Measurements from ENCODE around the gene TEAD1.

TEAD1 gene

DNA sequence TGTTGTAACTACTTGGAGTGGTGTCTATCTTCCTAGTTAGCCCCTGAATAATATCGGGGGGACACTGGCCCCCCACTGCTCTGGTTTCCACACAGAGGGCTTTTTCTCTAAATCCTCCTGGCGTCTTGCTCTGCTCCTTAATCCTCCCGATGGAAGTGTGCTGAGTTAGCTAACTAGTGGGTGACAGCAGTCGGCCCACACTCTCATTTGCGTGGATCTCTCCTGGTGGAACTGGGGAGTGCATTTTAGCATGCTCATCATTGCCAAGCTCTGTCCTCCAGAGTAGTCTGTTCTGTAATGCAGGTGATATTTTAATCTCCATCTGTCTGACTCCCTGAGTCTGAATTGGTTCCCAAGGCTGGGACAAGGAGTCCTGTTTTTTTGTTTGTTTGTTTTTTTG, 288.8 kb downstream of the TEAD1 start:
- no peak for DNase-seq

DNA sequence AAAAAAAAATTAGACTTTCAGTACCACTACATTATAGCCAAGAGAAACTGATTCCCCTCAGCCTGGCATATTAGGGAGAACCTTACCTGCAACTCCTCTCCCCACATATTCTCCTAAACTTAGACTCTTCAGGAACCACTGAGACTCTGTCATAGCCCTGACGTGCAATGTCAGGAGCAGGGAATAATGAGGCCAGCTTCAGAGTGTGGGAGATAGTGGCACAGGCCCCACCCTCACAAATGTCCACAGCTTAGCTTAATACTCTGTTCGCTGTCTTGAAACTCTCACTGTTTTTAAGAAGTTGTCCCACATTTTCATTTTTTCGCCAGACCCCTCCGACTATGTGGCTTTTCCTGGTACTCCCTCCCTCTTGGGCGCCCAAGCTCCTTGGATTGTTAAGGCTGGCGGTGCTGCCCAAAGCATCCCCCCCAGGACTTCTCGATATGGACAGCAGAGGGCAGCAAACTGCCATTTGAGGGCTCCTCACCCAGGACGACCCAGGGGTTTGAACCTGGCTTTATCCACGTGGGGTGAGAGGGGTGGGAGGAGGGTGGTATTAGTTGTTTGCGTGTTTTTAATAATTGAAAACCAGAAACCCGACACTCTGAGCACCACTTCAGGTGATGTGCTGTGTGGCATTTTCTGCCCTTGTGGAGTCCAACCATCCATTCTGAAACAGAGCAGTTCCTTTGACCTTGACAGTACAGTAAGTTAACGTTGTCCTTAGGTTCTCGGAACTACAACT, 289.7 kb downstream of the TEAD1 start:
- DNase-seq: peak; percentile 77

DNA sequence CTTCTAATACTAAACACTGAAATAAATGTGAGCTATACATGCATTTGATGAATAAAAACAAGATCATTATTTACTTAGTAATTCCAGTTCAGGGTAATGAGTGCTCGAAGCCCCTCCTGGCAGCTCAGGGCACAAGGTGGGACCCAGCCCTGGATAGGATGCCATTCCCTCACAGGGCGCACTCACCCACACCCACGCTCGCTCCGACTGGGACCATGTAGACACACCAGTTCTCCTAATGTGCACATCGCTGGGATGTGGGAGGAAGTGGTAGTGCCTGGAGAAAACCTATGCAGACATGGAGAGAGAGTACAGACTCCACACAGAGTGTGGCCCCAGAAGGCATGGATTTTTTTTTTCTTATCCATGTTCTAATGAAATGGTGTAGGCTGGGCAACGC, 290.4 kb downstream of the TEAD1 start:
- no peak for DNase-seq

DNA sequence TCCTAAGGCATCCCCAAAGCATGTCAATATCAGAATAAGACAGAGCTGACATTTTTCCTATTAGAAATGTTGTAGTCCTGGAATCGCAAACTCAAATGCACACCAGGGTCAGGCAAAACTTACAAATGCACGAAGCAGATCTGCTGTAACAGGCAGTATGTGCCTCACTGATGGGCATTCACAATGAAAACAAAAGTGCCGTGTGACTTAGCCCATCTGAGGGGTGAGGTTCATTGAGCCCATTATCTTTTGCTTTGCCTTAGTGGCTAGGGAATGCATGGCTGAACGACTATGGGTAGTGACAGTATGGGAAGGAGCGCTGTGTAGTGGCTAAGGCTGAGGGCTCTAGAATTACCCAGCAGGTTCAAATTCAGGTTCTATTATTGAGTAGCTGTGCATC, 291.8 kb downstream of the TEAD1 start:
- DNase-seq: no peak

DNA sequence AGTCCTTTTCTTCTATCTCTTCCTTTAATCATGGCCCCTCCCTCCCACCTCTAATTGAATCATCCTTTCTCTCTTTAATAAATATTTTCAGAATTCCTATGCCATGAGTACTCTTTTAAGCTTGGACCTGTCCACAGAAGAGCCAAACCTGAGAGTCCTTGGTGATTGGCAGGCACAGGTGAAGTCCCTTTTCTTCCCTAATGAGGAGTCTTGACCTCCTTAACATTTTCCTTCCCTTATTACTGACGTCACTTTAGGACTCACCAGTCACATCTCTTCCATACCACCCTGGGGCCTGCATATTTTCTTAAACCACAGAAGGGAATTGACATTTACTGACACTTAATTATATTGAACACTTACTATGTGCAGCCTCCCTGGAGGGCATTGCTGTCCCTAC, 293.9 kb downstream of the TEAD1 start:
- no peak for DNase-seq

DNA sequence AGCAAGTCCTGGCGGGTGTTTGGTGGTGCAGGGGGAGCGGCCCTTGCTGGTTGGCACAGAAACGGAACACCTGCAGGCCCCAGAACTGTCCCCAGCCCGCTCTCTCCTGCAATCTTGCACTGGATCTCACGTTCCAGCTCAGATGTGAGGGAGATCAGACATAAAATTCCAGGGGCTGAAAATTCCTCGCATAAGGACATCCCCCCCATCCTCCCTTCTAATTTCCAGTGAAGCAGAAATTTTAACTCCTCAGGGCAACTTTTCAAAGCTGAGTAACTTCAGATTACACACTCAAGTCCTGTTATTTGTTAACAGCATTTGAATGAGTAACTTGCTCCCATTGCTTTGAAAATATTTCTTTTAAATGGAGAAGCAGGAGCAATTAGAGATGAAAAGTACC, 294.6 kb downstream of the TEAD1 start:
- no peak for DNase-seq

DNA sequence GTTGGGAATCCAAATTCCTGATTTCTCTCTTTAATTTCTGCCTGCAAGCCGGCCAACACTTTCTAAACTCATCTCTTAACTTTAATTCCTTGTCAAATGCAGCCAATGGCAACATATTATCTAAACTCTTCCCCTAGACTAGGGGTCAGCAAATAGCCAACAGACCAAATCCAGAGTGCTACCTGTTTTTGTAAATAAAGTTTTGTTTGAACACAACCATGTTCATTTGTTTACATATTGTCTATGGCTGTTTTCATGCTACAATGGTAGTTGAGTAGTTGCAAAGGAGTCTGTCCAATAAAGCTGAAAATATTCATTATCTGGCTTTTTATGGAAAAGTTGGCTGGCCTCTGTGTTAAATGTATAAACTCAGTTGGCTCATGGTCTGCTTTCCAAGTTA, 297.7 kb downstream of the TEAD1 start:
- no peak for DNase-seq

DNA sequence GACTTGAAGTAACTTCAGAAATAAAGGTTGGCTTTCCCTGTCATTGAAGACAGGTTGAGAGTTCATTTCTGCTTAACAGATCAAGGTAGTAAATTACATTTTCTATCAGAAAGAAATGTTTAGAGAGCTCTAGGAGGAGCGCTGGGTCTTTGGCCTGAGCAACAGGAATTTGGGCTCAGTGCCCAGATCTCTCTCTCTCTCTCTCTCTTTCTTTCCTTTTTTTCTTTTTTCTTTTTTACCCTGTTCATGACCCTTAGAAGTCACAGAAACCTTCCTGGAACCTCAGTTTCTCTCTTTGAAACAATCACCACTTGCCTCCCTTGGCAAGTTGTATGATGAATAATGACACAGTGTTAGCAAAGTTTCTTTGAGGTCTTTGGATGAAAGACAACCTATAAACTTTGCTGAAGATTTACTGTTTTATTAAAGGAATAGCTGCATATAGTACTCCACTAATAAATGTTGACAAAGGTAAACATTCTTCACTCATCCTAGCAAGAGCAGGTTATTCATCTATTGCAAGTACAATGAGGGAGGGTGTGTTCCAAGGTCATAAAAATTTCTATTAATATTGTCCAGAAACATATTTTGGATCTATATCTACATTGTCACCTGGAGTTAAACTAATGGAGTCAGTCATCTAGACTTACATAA, 299.4 kb downstream of the TEAD1 start:
- DNase-seq: no peak

DNA sequence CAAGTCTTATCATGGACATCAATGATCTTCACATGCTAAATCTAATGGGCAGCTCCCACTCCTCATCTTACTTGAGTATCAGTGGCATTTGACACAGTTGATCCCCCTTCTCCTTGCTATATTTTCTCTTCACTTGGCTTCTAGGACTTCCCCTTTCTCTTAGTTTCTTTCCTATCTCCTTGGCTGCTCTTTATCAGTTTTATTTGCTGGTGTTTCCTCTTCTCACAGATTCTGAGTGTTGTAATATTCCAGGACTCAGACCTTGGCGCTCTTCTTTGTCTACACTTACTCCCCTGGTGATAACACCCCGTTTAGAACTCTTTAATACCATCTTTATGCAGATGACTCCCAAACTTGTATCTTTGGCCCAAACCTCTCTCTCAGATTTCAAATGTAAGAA, 301.0 kb downstream of the TEAD1 start:
- DNase-seq: peak; percentile 62

DNA sequence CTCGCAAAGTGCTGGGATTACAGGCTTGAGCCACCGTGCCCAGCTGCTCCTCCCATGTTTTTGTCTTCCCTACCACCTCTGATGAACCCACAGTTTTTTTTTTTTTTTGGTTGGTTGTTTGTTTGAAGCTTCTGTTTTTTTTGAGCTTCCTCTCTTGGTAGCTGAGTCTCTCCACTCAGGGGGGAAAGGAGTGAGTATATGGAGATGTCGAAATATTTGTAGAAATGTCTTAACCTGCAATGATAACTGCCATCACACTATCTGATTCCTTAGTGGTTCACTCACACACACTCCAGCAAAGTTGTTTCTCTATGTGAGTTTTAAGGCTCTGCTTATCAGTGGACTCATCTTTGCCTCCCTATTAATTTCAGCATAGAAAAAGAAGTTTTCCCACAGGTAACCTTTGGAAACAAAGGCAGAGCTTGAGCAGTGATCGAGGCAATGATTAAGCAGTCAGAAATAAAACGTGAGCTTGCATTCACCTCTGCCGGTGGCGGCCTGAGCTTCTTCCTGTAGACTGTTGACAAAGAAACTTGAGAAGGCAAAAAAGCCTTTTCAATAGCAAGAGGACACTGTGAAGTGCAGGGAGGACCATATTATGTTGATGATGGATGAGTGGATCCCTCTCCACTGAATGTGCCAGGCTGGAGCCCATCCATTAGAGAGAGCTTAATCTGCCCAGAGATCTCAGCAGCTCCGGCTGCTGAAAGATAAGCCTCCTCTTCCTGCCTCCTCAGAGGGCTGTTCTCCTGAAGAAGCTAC, 305.9 kb downstream of the TEAD1 start:
- DNase-seq: peak; percentile 77

DNA sequence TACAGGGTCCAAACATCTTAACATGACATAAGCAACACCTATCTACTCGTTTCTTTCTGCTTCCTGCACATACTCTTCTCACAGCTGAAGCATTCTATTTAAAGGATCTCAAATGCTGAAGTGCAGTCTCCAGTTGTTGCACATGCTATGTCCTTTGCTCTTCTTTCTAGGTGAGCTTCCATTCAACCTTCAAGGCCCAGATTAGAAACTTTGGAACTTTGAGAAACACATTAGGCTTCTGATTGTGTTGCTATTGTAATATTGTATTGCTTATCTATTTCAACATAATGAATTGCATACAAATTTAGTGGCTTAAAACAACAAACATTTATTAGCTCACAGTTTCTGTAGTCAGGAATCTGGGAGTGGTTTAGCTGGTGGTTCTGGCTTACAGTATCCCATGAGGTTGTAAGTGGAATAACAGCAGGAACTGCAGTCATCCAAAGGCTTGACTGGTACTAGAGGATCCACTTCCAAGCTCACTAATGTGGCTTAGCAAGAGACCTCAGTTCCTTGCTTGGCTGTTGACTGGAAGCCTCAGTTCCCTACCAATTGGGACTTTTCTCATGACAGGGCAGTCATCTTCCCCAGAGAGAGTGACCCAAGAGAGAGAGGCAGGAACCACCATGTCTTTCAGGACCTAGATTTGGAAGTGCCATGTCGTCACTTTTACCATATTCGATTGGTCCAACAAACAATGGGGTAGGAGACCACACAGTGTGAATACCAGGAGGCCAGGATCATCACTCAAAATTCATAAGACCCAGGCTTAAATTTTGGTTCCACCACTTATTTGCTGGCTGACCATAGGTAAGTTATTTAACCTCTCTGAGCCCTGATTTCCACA, 307.7 kb downstream of the TEAD1 start:
- no peak for DNase-seq

DNA sequence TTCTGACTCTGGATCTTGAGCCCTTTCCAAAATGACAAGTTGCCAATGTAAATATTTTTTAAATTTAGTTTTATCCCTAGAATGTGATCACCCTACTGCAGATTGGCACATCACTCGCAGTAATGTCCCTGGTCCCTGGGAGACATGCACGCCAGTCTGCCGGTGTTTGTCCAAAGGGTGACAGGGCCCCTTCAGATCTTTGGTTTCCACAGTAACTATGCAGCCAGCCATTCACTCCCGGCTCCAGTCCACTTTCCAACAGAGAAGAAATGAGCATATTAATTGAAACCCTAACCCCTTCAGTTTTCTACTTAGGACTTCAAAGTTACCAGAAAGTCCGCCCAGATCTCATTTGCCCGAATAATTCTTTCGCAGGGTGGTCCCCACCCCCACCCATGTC, 309.1 kb downstream of the TEAD1 start:
- DNase-seq: no peak

DNA sequence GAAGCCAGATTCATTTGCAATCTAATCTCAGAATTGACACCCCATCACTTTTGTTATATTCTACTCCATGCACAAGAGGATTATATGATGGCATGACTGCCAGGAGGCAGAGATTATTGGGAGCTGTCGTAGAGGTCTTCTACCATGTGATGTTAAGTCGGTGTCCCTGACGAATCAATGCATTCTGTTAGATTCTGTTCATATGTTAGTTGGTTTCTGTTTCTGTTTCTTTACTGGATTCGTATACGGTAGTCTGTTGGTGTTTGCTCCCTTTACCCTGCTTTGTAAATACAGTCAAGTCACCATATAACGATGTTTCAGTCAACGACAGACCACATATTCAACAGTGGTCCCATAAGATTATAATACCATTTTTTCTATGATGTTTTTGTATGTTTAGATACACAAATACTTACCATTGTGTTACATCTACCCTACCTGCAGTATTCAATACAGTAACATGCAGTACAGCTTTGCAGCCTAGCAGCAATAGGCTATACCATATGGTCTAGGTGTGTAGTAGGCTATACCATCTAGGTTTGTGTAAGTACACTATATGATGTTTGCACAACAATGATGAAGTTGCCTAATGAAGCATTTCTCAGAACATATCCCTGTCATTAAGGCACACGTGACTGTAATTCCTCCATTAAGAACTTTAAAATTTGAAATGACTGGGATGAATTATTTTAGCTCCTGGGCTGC, 312.1 kb downstream of the TEAD1 start:
- no peak for DNase-seq

DNA sequence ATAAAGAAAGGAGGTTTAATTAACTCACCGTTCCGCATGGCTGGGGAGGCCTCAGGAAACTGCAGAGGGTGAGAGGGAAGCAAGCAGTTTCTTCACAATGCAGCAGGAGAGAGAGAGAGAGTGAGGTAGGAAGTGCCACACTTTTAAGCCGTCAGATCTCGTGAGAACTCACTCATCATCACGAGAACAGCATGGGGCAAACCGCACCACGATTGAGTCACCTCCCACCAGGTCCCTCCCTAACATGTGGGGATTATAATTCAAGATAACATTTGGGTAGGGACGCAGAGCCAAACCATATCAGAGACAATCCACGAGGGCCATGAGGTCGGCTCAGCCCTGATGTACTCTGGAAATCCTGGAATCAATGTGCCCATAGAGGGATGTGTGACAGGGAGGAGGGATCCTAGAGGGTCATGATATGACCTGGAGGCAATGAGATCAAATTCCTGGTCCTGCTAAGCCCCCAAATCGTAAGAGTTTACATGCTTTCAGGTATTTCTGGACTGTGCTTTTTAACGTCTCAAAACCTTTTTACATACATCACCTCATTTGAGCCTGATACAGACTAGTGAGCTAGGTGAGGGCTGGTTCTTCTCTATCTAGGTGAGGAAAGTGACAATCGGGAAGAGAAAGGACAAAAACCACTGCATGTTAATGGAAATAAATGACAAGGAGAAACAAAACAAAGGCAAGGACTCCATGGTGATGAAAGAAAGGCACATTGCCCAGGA, 315.4 kb downstream of the TEAD1 start:
- DNase-seq: peak; percentile 31

DNA sequence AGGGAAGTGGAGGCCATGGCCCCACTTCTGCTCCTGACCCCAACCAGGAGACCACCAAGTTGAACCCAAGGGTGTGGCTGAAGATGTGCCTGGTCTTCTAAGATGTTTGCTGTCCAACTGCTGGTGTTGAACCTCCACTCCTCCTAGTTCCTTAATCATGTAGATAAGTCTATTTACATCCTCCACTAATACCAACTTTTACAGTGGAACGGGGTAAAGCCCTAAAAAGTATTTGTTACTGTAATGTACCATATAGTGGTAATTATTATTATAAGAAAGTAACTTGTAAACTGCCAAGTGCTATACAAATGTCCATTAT, 315.9 kb downstream of the TEAD1 start:
- no peak for DNase-seq

DNA sequence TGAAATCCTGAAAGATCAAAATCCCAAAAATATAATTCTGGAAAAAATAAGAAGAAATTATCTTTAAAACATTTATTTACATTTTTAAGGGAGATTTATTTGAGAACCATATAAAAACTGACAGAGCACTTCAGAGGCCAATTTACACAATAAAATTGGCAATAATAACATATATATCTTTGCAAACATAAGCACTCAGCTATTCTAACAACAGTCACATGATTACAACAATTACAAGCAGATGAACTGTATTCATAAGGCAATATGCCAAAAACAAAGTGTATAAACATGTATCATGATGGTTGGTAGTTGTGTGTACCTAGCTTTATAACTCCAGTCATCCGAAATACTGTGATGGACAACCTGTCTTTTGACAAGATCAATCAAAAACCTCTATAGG, 317.2 kb downstream of the TEAD1 start:
- DNase-seq: no peak

DNA sequence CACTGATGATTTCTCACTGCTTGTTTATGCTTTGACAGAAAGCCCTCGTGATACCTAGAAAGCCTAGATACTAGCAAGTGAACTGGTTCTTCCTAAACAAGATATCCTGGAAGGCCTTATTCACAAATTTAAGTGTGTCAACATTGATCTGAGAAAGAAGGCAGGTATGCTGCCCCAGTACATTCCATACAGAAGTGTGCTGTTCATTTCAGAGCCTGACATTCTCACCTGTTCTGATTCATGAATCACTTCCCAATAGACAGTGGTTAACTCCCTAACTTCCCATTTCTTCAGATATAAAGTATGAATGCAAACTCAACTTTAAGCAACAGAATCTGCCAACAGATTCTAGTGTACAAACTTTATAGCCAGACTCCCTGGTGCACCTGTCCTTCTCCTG, 319.4 kb downstream of the TEAD1 start:
- no peak for DNase-seq
